K562 (cell line): ENCODE results near the gene TANGO6. TPM values are rescaled to one million over a fixed set of nuclear protein-coding genes. Genes with fewer than 3 reads are reported as not detected.

Experiments used
- ASH1L ChIP-seq: fragments of 450-650 bp; IDR thresholded peaks from 2 replicates; pipeline ENCODE4 v1.6.1; 2018; ENCODE audit warnings: borderline replicate concordance, mild to moderate bottlenecking, low read depth; ENCODE audit not compliant: partially characterized antibody
- CBFA2T3 ChIP-seq: fragments of 450-650 bp; IDR thresholded peaks from 2 replicates; pipeline ENCODE4 v1.6.1; 2017
- CCAR2 ChIP-seq: fragments of 200-400 bp; formaldehyde crosslinking; IDR thresholded peaks from 2 replicates; pipeline ENCODE4 v1.6.1; 2017; ENCODE audit warnings: mild to moderate bottlenecking, low read depth, low read length
- CREM ChIP-seq: IDR thresholded peaks from 2 replicates; pipeline ENCODE4 v1.6.1; 2014; ENCODE audit warnings: antibody characterized with exemption, low read depth
- MTA1 ChIP-seq: fragments of 450-650 bp; IDR thresholded peaks from 2 replicates; pipeline ENCODE4 v1.6.1; 2017; ENCODE audit warnings: borderline replicate concordance
- SAFB2 ChIP-seq: fragments of 200-400 bp; formaldehyde crosslinking; IDR thresholded peaks from 2 replicates; pipeline ENCODE4 v1.6.1; 2018; ENCODE audit warnings: borderline replicate concordance, low read length, low read depth, moderate library complexity; ENCODE audit not compliant: severe bottlenecking
- SOX6 ChIP-seq: fragments of 450-650 bp; IDR thresholded peaks from 2 replicates; pipeline ENCODE4 v1.6.1; 2014; ENCODE audit warnings: mild to moderate bottlenecking
- TCF3 ChIP-seq: sonication (generic); formaldehyde crosslinking; IDR thresholded peaks from 2 replicates; pipeline ENCODE4 v1.4.0; 2020; ENCODE audit warnings: mild to moderate bottlenecking, missing genetic modification reagents
- ZNF175 ChIP-seq: fragments of 200-800 bp; sonication (Bioruptor generic); IDR thresholded peaks from 2 replicates; pipeline ENCODE4 v1.6.1; 2016; ENCODE audit warnings: low read depth, mild to moderate bottlenecking, missing genetic modification characterization, missing compliant biosample characterization
- ZNF3 ChIP-seq: fragments of 250-450 bp; sonication (Bioruptor Pico); IDR thresholded peaks from 2 replicates; pipeline ENCODE4 v1.5.0; 2021; ENCODE audit warnings: mild to moderate bottlenecking, moderate library complexity
- polyA plus RNA-seq, 8 experiments: library from polyadenylated mRNA; depleted of rRNA in 4 of 8; stranded (reverse) in 5 of 8; unstranded in 3 of 8; fragments of >200 nt; fragmentation: Nextera tagmentation in 2 of 8; fragmentation: Illumina TruSeq in 1 of 8; extraction: Ambion mirVana in 2 of 8; extraction: Trizol in 1 of 8; gene quantifications; 2 replicates each; pipeline versions ENCODE4 v1.2.1 to v1.2.3, GENCODE V29; 2011 to 2014; ENCODE audit warnings: inconsistent platforms in 1 of 8, missing spikeins in 1 of 8
- total RNA-seq, 7 experiments: library from RNA; depleted of rRNA in 6 of 7; stranded (reverse); fragments of >200 nt in 6 of 7; fragmentation: Illumina TruSeq in 2 of 7; extraction: Trizol in 2 of 7; gene quantifications; 2 replicates each; pipeline versions ENCODE4 v1.2.1 to v1.2.3, GENCODE V29; 2011 to 2021; ENCODE audit warnings: low replicate concordance in 1 of 7
- TF ChIP-seq, protein P1 (sequence below): fragments of 250-450 bp; sonication (Bioruptor Pico); IDR thresholded peaks from 2 replicates; pipeline ENCODE4 v1.9.0; 2021; ENCODE audit warnings: mild to moderate bottlenecking
- TF ChIP-seq, protein P2 (sequence below), 2 experiments: fragments of 450-650 bp; formaldehyde crosslinking in 1 of 2; IDR thresholded peaks; 2 replicates each; pipeline versions ENCODE4 v1.4.0 to v1.6.1; 2014 to 2020; ENCODE audit warnings: mild to moderate bottlenecking in 2 of 2, borderline replicate concordance in 1 of 2, low read depth in 1 of 2
- TF ChIP-seq, protein P3 (sequence below): fragments of 450-650 bp; IDR thresholded peaks from 2 replicates; pipeline ENCODE4 v1.6.1; 2016; ENCODE audit warnings: low read depth, mild to moderate bottlenecking, moderate library complexity
- TF ChIP-seq, protein P4 (sequence below), 2 experiments: fragments of 150-350 bp in 1 of 2; IDR thresholded peaks; 2 replicates each; pipeline ENCODE4 v1.6.1; 2012 to 2016; ENCODE audit warnings: low read depth in 2 of 2, low read length in 2 of 2, mild to moderate bottlenecking in 1 of 2, moderate library complexity in 1 of 2

TANGO6 gene
- total and polyA plus RNA-seq, 9 of the 15 experiments (the other 6 are each of a cell fraction or from before 2014, with no cell fraction given), result 1.6 to 15.2 (median 9.6) TPM

- no peak for TF ChIP-seq ZNF175 (CRISPR knock-in tag)
- TF ChIP-seq, protein P1, sequence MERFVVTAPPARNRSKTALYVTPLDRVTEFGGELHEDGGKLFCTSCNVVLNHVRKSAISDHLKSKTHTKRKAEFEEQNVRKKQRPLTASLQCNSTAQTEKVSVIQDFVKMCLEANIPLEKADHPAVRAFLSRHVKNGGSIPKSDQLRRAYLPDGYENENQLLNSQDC (CRISPR knock-in tag), result no peak
- peak; percentile 34; the same call in 1 of the 2 replicates for TF ChIP-seq SOX6
- TF ChIP-seq, protein P2, sequence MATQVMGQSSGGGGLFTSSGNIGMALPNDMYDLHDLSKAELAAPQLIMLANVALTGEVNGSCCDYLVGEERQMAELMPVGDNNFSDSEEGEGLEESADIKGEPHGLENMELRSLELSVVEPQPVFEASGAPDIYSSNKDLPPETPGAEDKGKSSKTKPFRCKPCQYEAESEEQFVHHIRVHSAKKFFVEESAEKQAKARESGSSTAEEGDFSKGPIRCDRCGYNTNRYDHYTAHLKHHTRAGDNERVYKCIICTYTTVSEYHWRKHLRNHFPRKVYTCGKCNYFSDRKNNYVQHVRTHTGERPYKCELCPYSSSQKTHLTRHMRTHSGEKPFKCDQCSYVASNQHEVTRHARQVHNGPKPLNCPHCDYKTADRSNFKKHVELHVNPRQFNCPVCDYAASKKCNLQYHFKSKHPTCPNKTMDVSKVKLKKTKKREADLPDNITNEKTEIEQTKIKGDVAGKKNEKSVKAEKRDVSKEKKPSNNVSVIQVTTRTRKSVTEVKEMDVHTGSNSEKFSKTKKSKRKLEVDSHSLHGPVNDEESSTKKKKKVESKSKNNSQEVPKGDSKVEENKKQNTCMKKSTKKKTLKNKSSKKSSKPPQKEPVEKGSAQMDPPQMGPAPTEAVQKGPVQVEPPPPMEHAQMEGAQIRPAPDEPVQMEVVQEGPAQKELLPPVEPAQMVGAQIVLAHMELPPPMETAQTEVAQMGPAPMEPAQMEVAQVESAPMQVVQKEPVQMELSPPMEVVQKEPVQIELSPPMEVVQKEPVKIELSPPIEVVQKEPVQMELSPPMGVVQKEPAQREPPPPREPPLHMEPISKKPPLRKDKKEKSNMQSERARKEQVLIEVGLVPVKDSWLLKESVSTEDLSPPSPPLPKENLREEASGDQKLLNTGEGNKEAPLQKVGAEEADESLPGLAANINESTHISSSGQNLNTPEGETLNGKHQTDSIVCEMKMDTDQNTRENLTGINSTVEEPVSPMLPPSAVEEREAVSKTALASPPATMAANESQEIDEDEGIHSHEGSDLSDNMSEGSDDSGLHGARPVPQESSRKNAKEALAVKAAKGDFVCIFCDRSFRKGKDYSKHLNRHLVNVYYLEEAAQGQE (IDR thresholded peaks at IDR 0.05; ENCODE audit: borderline replicate concordance), result no peak
- TF ChIP-seq, protein P2 (CRISPR knock-in tag; IDR thresholded peaks at IDR 0.05; ENCODE audit: low read depth), result no peak
- TF ChIP-seq, protein P3, sequence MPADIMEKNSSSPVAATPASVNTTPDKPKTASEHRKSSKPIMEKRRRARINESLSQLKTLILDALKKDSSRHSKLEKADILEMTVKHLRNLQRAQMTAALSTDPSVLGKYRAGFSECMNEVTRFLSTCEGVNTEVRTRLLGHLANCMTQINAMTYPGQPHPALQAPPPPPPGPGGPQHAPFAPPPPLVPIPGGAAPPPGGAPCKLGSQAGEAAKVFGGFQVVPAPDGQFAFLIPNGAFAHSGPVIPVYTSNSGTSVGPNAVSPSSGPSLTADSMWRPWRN, result no peak
- TF ChIP-seq CCAR2, result no peak
- TF ChIP-seq, protein P4, sequence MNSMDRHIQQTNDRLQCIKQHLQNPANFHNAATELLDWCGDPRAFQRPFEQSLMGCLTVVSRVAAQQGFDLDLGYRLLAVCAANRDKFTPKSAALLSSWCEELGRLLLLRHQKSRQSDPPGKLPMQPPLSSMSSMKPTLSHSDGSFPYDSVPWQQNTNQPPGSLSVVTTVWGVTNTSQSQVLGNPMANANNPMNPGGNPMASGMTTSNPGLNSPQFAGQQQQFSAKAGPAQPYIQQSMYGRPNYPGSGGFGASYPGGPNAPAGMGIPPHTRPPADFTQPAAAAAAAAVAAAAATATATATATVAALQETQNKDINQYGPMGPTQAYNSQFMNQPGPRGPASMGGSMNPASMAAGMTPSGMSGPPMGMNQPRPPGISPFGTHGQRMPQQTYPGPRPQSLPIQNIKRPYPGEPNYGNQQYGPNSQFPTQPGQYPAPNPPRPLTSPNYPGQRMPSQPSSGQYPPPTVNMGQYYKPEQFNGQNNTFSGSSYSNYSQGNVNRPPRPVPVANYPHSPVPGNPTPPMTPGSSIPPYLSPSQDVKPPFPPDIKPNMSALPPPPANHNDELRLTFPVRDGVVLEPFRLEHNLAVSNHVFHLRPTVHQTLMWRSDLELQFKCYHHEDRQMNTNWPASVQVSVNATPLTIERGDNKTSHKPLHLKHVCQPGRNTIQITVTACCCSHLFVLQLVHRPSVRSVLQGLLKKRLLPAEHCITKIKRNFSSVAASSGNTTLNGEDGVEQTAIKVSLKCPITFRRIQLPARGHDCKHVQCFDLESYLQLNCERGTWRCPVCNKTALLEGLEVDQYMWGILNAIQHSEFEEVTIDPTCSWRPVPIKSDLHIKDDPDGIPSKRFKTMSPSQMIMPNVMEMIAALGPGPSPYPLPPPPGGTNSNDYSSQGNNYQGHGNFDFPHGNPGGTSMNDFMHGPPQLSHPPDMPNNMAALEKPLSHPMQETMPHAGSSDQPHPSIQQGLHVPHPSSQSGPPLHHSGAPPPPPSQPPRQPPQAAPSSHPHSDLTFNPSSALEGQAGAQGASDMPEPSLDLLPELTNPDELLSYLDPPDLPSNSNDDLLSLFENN (IDR thresholded peaks at IDR 0.05; ENCODE audit: low read depth in 2 of 2, low read length in 2 of 2), result no peak
- no peak for TF ChIP-seq ASH1L
- no peak for TF ChIP-seq SAFB2
- no peak for TF ChIP-seq MTA1
- TF ChIP-seq CBFA2T3, result peak; percentile 63
- no peak for TF ChIP-seq ZNF3 (CRISPR knock-in tag)
- TF ChIP-seq CREM, result no peak
- TF ChIP-seq TCF3 (CRISPR knock-in tag), result peak; percentile 44; the same call in 1 of the 2 replicates
- TF ChIP-seq, all 486 proteins: peak for 8
Observed at GRCh38 chr16:68869492-68870088, 26.3 kb downstream of the TANGO6 start (continued).
